Measurements from ENCODE around the gene SHISAL1.

GRCh38 chr22:44267856-44268255 is 44.9 kb downstream of the SHISAL1 start:
- TF ChIP-seq EZH2phosphoT487 (IDR thresholded peaks at IDR 0.05; ENCODE audit: insufficient read depth, low read depth): no peak
- no peak for TF ChIP-seq EZH2 (IDR thresholded peaks at IDR 0.05; ENCODE audit: insufficient read depth, poor library complexity, severe bottlenecking)
